Measurements from ENCODE around the gene CPED1.

DNA sequence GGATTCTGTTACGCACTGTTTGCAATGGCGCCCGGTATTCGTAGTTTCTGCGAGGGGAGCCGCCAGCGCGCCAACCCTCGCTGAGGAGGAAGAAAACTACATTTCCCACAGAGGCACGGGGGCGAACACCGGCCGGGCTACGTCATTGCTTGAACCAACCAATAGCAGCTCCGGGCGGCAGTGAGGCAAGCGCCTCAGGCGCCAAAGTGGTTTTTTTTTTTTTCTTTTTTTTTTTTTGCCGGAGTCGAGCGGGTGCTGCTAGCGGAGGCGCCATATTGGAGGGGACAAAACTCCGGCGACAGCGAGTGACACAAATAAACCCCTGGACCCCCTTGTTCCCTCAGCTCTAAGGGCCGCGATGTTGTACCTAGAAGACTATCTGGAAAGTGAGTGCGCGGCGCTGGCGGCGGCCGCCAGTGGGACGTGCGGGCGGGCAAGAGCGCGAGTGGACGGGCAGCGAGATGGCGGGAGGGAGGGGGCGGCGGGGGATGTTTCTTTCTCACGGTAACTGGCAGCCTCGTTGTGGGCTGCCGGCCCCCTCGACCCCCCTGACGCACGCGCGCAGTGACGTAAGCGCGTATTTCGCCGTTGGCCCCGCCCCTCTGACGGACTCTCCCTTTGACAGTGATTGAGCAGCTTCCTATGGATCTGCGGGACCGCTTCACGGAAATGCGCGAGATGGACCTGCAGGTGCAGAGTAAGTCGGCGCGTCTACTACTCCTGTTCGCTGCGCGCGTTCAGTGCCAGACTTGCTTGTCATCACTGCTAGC is 37.8 kb upstream of the CPED1 start, which contains the start of gene ING3:
- TF ChIP-seq, protein P1, sequence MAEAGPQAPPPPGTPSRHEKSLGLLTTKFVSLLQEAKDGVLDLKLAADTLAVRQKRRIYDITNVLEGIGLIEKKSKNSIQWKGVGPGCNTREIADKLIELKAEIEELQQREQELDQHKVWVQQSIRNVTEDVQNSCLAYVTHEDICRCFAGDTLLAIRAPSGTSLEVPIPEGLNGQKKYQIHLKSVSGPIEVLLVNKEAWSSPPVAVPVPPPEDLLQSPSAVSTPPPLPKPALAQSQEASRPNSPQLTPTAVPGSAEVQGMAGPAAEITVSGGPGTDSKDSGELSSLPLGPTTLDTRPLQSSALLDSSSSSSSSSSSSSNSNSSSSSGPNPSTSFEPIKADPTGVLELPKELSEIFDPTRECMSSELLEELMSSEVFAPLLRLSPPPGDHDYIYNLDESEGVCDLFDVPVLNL (IDR thresholded peaks at IDR 0.05; ENCODE audit: low read depth, low read length): peak; percentile 46; the same call in 1 of the 2 replicates
- TF ChIP-seq ETV6 (conservative IDR thresholded peaks at IDR 0.05 in 1 of 2, IDR thresholded peaks at IDR 0.05 in 1 of 2; ENCODE audit: borderline replicate concordance in 1 of 2, low read depth in 1 of 2): no peak
- TF ChIP-seq POLR2A (IDR thresholded peaks at IDR 0.05; ENCODE audit: low read depth, low read length): peak; percentile 89
